Raji (cell line): Measurements from ENCODE around the gene LETM1.

Source experiments
- POLR2A ChIP-seq: IDR thresholded peaks from 2 replicates; pipeline ENCODE4 v1.6.1; 2011; ENCODE audit warnings: low read depth, low read length, control low read depth; ENCODE audit not compliant: insufficient read depth

LETM1 gene

GRCh38 chr4:1808851-1809753 lies 46.9 kb downstream of the LETM1 start:
- TF ChIP-seq POLR2A: no peak

- no peak for TF ChIP-seq POLR2A
Observed at GRCh38 chr4:1808396-1808795, 47.6 kb downstream of the LETM1 start.

- TF ChIP-seq POLR2A: no peak
Observed at GRCh38 chr4:1807332-1807777, 48.6 kb downstream of the LETM1 start.

GRCh38 chr4:1806596-1807331 lies 49.2 kb downstream of the LETM1 start:
- TF ChIP-seq POLR2A: no peak

GRCh38 chr4:1806223-1806564 lies 49.8 kb downstream of the LETM1 start:
- no peak for TF ChIP-seq POLR2A

- TF ChIP-seq POLR2A: no peak
Observed at GRCh38 chr4:1805493-1806222, 50.3 kb downstream of the LETM1 start.

- TF ChIP-seq POLR2A: no peak
Observed at GRCh38 chr4:1804638-1805492, 51.1 kb downstream of the LETM1 start.

GRCh38 chr4:1803523-1804423 lies 52.2 kb downstream of the LETM1 start:
- TF ChIP-seq POLR2A: no peak

- TF ChIP-seq POLR2A: no peak
Observed at GRCh38 chr4:1802720-1803522, 53.0 kb downstream of the LETM1 start.

GRCh38 chr4:1802151-1802715 lies 53.7 kb downstream of the LETM1 start:
- TF ChIP-seq POLR2A: no peak

- no peak for TF ChIP-seq POLR2A
Observed at GRCh38 chr4:1801286-1801958, 54.5 kb downstream of the LETM1 start.

GRCh38 chr4:1800805-1801204 lies 55.2 kb downstream of the LETM1 start:
- no peak for TF ChIP-seq POLR2A
